Fibroblast of lung (primary cell): Measurements from ENCODE around the gene PPP4C. TPM values are rescaled to one million over a fixed set of nuclear protein-coding genes. Genes with fewer than 3 reads are reported as not detected.

Experiments
- DNase-seq, 2 donors: peaks; one replicate each; pipeline versions ENCODE4 v3.0.0 to v3.0.0-alpha.2; 2010; ENCODE audit warnings: low read depth in 2 of 2
- H2AFZ ChIP-seq: 2 replicates; pipeline ENCODE4 v1.5.1; 2012; ENCODE audit warnings: low read length, control low read depth, inconsistent platforms
- H3K27ac ChIP-seq: 2 replicates; pipeline ENCODE4 v1.5.1; 2011; ENCODE audit warnings: low read length, control low read depth; ENCODE audit not compliant: insufficient read depth
- H3K27me3 ChIP-seq: 2 replicates; pipeline ENCODE4 v1.5.1; 2011; ENCODE audit warnings: mild to moderate bottlenecking, low read length; ENCODE audit not compliant: control insufficient read depth, insufficient read depth
- H3K36me3 ChIP-seq: 2 replicates; pipeline ENCODE4 v1.5.1; 2011; ENCODE audit warnings: low read length; ENCODE audit not compliant: control insufficient read depth, insufficient read depth
- H3K4me1 ChIP-seq: 2 replicates; pipeline ENCODE4 v1.5.1; 2011; ENCODE audit warnings: low read length; ENCODE audit not compliant: control insufficient read depth, insufficient read depth; ENCODE audit errors: extremely low read depth
- H3K4me2 ChIP-seq: 2 replicates; pipeline ENCODE4 v1.5.1; 2011; ENCODE audit warnings: low read length, control low read depth; ENCODE audit not compliant: insufficient read depth; ENCODE audit errors: extremely low read depth
- H3K4me3 ChIP-seq, 4 experiments: fragments of 200-600 bp in 1 of 4; sonication (generic) in 1 of 4; replicated peaks in 1 of 4; 2 replicates each; pipeline ENCODE4 v1.5.1; 2011 to 2016; ENCODE audit warnings: low read length in 4 of 4, low read depth in 3 of 4, mild to moderate bottlenecking in 3 of 4, control low read depth in 2 of 4, inconsistent platforms in 1 of 4, mixed read lengths in 1 of 4; ENCODE audit not compliant: insufficient read depth in 1 of 4; ENCODE audit errors: control extremely low read depth in 1 of 4
- H3K79me2 ChIP-seq: 2 replicates; pipeline ENCODE4 v1.5.1; 2012; ENCODE audit warnings: mild to moderate bottlenecking, low read length, inconsistent platforms; ENCODE audit not compliant: control insufficient read depth, insufficient read depth
- H3K9ac ChIP-seq: 2 replicates; pipeline ENCODE4 v1.5.1; 2011; ENCODE audit warnings: mild to moderate bottlenecking, low read length, control low read depth; ENCODE audit not compliant: insufficient read depth
- H3K9me3 ChIP-seq: 2 replicates; pipeline ENCODE4 v1.5.1; 2012; ENCODE audit warnings: low read depth, low read length; ENCODE audit not compliant: control insufficient read depth, insufficient read depth
- H4K20me1 ChIP-seq: 2 replicates; pipeline ENCODE4 v1.5.1; 2011; ENCODE audit warnings: low read length; ENCODE audit not compliant: control insufficient read depth, insufficient read depth; ENCODE audit errors: extremely low read depth
- CTCF ChIP-seq, 2 donors: IDR thresholded peaks in 1 of 2; conservative IDR thresholded peaks in 1 of 2; 1 replicate in 1 of 2; 2 replicates in 1 of 2; pipeline ENCODE4 v1.5.1; 2011 to 2012; ENCODE audit warnings: low read length in 2 of 2, control low read depth in 1 of 2, inconsistent platforms in 1 of 2, low read depth in 1 of 2, mild to moderate bottlenecking in 1 of 2
- EZH2 ChIP-seq: IDR thresholded peaks from 2 replicates; pipeline ENCODE4 v1.5.1; 2012; ENCODE audit warnings: low read length, control low read depth, mild to moderate bottlenecking; ENCODE audit errors: missing control alignments
- polyA plus RNA-seq, 2 donors: library from polyadenylated mRNA; depleted of rRNA in 1 of 2; stranded (reverse) in 1 of 2; unstranded in 1 of 2; fragments of >200 nt; gene quantifications; 2 replicates each; pipeline ENCODE4 v1.2.1, GENCODE V29; 2011 to 2012; ENCODE audit warnings: missing spikeins in 1 of 2
- total RNA-seq: library from RNA; depleted of rRNA; stranded (reverse); fragments of >200 nt; gene quantifications from 2 replicates; pipeline ENCODE4 v1.2.1, GENCODE V29; 2014

Gene PPP4C
- total and polyA plus RNA-seq, 2 donors (not counting 1 experiment from before 2014, with no cell fraction given): 116 to 147 TPM

- Histone ChIP-seq H3K9ac (peak overlapping the region; percentile 59), H3K36me3 (no peaks in the 10 kb centered on the region), H3K4me3 (peak overlapping the region; percentile 32 to 80 (median 54)), H3K9me3 (no peaks in the 10 kb centered on the region), H3K27me3 (no peaks in the 10 kb centered on the region), H3K4me1 (peaks cover 16% of the 10 kb centered on the region), H3K27ac (no peak overlapping the region), H3K79me2 (no peaks in the 10 kb centered on the region), H4K20me1 (no peaks in the 10 kb centered on the region), H2AFZ (no peak overlapping the region), H3K4me2 (peak overlapping the region; percentile 90)
- TF ChIP-seq EZH2: no peak
- TF ChIP-seq CTCF (conservative IDR thresholded peaks at IDR 0.05 in 1 of 2, IDR thresholded peaks at IDR 0.05 in 1 of 2; ENCODE audit: low read depth in 1 of 2, low read length in 2 of 2): no peak
- no peak for DNase-seq
These were observed 19.6 kb downstream of the PPP4C start for GRCh38 chr16:30095166-30096078.

GRCh38 chr16:30096105-30096861 lies 20.5 kb downstream of the PPP4C start, which contains the start of gene YPEL3:
TSS of gene YPEL3 (minus strand) at chr16:30096213. CDS start at chr16:30095482, 731 bp downstream.
- H3K4me3 ChIP-seq: peak within 1 kb of the TSS; percentile 32 to 80 (median 54)
- peak within 1 kb of the TSS; percentile 67 for H3K27ac ChIP-seq
- no peaks in the 10 kb centered on the region for H3K36me3 ChIP-seq
- TF ChIP-seq CTCF (conservative IDR thresholded peaks at IDR 0.05 in 1 of 2, IDR thresholded peaks at IDR 0.05 in 1 of 2; ENCODE audit: low read depth in 1 of 2, low read length in 2 of 2) (no peak), EZH2 (no peak)
- H2AFZ ChIP-seq: peak within 1 kb of the TSS; percentile 80
- peak; percentile 87 for DNase-seq
- H3K79me2 ChIP-seq: no peaks in the 10 kb centered on the region
- no peaks in the 10 kb centered on the region for H3K27me3 ChIP-seq
- no peaks in the 10 kb centered on the region for H4K20me1 ChIP-seq
- peak within 1 kb of the TSS; percentile 90 for H3K4me2 ChIP-seq
- H3K4me1 ChIP-seq: peaks cover 15% of the 10 kb centered on the region
- no peaks in the 10 kb centered on the region for H3K9me3 ChIP-seq
- H3K9ac ChIP-seq: peak within 1 kb of the TSS; percentile 59
